SK-N-SH treated with all-trans-retinoic acid at 6 μM for 48 hours (cell line): ENCODE results near the gene GAREM1.

ENCODE experiments used
- ARNTL ChIP-seq: fragments of 450-650 bp; formaldehyde crosslinking; IDR thresholded peaks from 2 replicates; pipeline ENCODE4 v1.5.0; 2020; ENCODE audit warnings: low read depth, mild to moderate bottlenecking, moderate library complexity, borderline replicate concordance
- BACH2 ChIP-seq: fragments of 250-450 bp; sonication (Bioruptor Pico); IDR thresholded peaks from 2 replicates; pipeline ENCODE4 v1.9.0; 2021; ENCODE audit warnings: mild to moderate bottlenecking, borderline replicate concordance
- TOX ChIP-seq: fragments of 250-450 bp; sonication (Bioruptor Pico); IDR thresholded peaks from 2 replicates; pipeline ENCODE4 v1.8.0; 2021; ENCODE audit warnings: mild to moderate bottlenecking, moderate library complexity, borderline replicate concordance
- ZFP3 ChIP-seq: fragments of 250-450 bp; sonication (Bioruptor Pico); IDR thresholded peaks from 2 replicates; pipeline ENCODE4 v1.5.0; 2020; ENCODE audit warnings: mild to moderate bottlenecking, moderate library complexity
- TF ChIP-seq, protein P1 (sequence below): fragments of 250-450 bp; sonication (Bioruptor Pico); IDR thresholded peaks from 2 replicates; pipeline ENCODE4 v1.5.1; 2021; ENCODE audit warnings: mild to moderate bottlenecking, moderate library complexity
- TF ChIP-seq, protein P2 (sequence below): fragments of 250-450 bp; sonication (Bioruptor Pico); IDR thresholded peaks from 2 replicates; pipeline ENCODE4 v1.8.0; 2021; ENCODE audit warnings: low read depth, mild to moderate bottlenecking, moderate library complexity, borderline replicate concordance
- TF ChIP-seq, protein P3 (sequence below): fragments of 250-450 bp; sonication (Bioruptor Pico); IDR thresholded peaks from 2 replicates; pipeline ENCODE4 v1.8.0; 2020; ENCODE audit warnings: mild to moderate bottlenecking, moderate library complexity, borderline replicate concordance

DNA sequence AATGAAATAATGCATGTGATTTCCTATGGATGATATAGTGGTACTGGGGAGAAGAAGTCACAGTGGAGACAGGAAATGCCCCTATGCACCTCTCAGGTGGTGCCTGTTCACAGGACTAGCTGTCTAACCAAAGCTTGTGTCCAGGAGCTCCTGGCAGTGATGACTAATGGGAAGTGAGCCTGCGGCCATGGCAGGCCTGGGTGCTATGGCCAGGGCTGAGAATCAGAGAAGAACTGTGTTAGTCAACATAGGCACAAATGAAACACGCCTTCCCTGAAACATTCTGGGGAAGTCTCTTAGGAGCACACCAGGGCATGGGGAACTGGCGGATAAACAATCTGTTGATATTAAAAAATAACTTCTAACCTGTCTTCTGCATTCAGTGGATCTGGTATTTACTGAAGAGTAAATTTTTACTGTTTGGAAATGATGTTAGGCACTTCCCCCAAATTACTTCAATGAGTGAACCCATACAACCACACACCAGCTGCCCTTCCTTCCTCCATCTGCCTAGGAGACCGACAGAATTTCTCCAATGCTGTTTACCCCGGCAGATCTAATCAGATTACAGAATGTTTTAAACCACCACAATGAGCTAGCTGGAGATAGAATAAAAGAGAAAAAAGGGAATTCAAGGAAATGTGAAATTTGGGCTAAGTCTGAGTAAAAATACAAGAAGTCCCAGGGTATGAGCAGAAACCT, 213.4 kb downstream of the GAREM1 start:
- TF ChIP-seq TOX (CRISPR knock-in tag) (no peak), ARNTL (CRISPR knock-in tag) (no peak), ZFP3 (CRISPR knock-in tag) (no peak), BACH2 (CRISPR knock-in tag) (no peak)
- TF ChIP-seq, protein P1, sequence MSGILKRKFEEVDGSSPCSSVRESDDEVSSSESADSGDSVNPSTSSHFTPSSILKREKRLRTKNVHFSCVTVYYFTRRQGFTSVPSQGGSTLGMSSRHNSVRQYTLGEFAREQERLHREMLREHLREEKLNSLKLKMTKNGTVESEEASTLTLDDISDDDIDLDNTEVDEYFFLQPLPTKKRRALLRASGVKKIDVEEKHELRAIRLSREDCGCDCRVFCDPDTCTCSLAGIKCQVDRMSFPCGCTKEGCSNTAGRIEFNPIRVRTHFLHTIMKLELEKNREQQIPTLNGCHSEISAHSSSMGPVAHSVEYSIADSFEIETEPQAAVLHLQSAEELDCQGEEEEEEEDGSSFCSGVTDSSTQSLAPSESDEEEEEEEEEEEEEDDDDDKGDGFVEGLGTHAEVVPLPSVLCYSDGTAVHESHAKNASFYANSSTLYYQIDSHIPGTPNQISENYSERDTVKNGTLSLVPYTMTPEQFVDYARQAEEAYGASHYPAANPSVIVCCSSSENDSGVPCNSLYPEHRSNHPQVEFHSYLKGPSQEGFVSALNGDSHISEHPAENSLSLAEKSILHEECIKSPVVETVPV (CRISPR knock-in tag) = no peak
- TF ChIP-seq, protein P2, sequence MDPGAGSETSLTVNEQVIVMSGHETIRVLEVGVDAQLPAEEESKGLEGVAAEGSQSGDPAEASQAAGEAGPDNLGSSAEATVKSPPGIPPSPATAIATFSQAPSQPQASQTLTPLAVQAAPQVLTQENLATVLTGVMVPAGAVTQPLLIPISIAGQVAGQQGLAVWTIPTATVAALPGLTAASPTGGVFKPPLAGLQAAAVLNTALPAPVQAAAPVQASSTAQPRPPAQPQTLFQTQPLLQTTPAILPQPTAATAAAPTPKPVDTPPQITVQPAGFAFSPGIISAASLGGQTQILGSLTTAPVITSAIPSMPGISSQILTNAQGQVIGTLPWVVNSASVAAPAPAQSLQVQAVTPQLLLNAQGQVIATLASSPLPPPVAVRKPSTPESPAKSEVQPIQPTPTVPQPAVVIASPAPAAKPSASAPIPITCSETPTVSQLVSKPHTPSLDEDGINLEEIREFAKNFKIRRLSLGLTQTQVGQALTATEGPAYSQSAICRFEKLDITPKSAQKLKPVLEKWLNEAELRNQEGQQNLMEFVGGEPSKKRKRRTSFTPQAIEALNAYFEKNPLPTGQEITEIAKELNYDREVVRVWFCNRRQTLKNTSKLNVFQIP (CRISPR knock-in tag) = no peak
- TF ChIP-seq, protein P3, sequence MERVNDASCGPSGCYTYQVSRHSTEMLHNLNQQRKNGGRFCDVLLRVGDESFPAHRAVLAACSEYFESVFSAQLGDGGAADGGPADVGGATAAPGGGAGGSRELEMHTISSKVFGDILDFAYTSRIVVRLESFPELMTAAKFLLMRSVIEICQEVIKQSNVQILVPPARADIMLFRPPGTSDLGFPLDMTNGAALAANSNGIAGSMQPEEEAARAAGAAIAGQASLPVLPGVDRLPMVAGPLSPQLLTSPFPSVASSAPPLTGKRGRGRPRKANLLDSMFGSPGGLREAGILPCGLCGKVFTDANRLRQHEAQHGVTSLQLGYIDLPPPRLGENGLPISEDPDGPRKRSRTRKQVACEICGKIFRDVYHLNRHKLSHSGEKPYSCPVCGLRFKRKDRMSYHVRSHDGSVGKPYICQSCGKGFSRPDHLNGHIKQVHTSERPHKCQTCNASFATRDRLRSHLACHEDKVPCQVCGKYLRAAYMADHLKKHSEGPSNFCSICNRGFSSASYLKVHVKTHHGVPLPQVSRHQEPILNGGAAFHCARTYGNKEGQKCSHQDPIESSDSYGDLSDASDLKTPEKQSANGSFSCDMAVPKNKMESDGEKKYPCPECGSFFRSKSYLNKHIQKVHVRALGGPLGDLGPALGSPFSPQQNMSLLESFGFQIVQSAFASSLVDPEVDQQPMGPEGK (CRISPR knock-in tag) = no peak
